RCC 7860 (cell line): ENCODE data around the gene PTPRK.

Experiments used
- DNase-seq: peaks from one replicate; pipeline ENCODE4 v3.0.0-alpha.2; 2015; ENCODE audit warnings: low spot score
- FAIRE-seq: peaks from 2 replicates; lab custom pipeline; 2012; peaks lifted over from hg19 to GRCh38; lab: Jason Lieb, UNC

Gene PTPRK

DNA sequence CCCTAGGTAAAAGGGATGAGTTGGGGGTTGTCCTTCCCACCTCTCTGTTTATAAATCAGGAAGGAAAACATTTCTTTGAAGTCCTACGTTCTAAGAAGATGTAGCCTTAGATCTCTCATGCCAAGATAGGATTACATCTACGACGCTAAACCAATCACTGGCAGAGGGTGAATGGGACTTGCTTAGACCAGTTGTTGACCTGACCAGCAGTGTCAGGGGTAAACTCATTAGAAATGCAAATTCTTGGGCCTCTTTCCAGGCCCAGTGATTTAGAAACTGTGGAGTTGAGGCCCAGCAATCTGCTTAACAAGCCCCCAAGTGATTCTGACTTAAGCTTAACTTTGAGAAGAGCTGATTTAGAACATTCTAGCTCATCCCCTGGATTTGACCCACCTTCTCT is 472.4 kb downstream of the PTPRK start:
- no peak for DNase-seq
- FAIRE-seq, result no peak

GRCh38 chr6:128046033-128046432 is 474.4 kb downstream of the PTPRK start:
- FAIRE-seq (no peak), DNase-seq (no peak)

- DNase-seq (no peak), FAIRE-seq (no peak)
These were observed 480.9 kb downstream of the PTPRK start for GRCh38 chr6:128039543-128039942.

- DNase-seq (no peak), FAIRE-seq (no peak)
These were observed 483.4 kb downstream of the PTPRK start for GRCh38 chr6:128036808-128037570.

DNA sequence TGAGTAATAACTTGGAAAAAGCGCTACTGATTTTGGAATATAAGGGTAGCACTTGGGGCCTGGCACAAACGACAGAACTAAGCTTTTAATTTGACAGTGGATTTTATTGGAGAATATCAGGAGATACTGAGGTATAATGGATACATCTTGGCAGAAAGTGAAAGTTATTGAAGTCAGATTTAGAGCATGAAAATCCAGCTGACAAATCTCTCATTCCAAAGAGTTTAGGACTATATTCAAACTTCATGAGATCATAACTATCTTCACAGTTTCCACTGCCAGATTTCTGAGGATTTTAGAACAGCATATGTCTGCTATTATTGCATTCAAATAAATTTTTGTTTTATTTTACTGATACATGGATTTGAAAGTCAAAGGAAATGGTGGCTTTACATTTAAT is 487.2 kb downstream of the PTPRK start:
- DNase-seq (no peak), FAIRE-seq (no peak)

- no peak for DNase-seq
- no peak for FAIRE-seq
These were observed 488.4 kb downstream of the PTPRK start for GRCh38 chr6:128032042-128032441.

DNA sequence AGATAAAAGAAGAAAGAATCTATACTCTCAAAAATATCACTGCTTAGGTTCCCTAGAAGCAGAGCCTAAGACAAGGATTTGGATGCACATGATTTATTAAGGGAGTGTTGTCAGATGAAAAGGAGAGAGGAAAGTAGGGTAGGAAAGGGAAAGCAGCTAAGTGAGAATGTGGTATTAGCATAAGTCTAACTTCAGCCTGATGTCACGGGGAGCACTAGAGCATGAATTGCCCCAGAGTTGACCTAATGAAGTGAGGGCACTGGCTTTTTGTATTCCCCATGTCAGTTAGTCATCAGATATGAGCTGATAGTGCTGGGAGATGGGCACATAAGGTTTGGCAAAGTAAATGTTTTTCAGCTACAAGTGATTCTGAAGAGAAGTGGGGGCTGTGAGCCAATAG is 490.6 kb downstream of the PTPRK start:
- DNase-seq, result peak; percentile 73
- FAIRE-seq, result peak; percentile 87

DNA sequence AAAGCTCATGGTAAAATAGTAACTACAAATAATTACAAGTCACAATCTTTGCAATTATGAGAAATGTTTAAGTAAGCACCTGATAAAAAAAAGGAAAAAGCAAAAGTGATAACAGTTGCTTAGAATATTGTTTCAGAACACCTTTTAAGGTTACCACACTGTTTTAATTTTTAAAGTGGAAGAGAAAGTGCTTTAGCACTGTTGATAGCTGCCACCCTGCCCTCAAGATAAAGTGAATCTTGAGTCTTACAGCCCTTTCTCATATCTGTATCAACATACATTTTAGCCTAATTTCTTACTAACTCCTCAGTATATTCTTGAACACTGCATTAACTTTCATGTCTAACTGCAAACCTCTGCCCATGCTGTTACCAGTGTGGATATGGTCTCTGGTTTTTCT is 492.2 kb downstream of the PTPRK start:
- no peak for DNase-seq
- FAIRE-seq, result no peak

- no peak for FAIRE-seq
These were observed 494.9 kb downstream of the PTPRK start for GRCh38 chr6:128025478-128025877.

GRCh38 chr6:128024969-128025368 is 495.4 kb downstream of the PTPRK start:
- DNase-seq (no peak), FAIRE-seq (no peak)

More at GRCh38 chr6:128025478-128025877, 494.9 kb downstream of the PTPRK start:
- no peak for DNase-seq

DNA sequence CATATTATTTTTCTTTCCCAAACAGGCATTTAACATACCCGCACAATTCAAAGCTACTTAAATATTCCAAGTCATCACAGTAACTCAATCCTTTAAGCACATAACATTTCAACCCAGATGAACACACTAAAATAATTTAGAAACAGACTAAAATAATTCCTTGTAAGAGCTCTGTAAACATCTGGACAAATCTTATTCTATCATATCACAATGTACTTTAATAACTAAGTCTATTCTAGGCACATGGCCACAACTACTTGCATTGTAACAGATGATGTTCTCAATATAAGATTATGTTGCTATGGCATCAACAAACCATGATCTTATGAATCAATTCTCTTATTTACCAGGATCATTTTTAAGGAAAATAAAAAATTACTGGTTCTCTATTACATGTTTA is 496.4 kb downstream of the PTPRK start:
- DNase-seq (no peak), FAIRE-seq (no peak)

DNA sequence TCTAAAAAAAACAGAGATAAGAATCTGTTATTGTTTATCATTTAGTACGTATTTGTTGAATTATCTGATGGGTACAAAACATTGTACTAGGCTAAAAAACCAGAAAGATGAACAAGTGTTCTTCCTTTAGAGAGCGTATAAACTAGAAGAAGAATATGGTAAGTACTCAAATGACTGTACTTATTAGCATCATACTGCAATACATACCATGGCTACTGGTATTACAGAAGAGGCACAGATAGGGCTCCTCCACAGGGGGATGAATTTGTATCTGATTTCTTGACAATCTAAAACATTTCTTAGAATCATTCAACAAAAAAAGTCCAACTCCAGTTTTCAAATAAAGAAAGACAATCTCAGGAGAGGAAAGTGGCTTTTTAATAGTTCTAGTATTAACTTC is 501.6 kb downstream of the PTPRK start:
- FAIRE-seq (no peak), DNase-seq (no peak)

DNA sequence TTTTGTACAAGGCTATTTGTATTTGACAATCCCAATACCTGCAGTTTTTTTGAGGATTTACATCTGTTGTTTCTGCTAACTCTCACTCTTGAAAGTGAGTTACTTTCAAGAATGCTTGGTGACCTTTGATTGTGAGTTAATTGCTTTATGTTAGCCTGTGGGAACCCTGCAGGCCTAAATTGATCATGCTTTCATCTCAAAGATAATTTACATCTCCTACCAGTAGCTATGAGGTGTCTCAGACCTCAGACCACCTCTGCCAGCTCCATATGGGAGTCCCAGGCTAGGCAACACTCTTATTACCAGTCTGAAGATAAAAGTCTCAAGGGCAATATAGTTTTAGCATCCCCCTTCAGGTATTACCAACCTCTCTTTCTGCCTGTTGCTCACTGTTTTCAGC is 503.1 kb downstream of the PTPRK start:
- DNase-seq (no peak), FAIRE-seq (no peak)

DNA sequence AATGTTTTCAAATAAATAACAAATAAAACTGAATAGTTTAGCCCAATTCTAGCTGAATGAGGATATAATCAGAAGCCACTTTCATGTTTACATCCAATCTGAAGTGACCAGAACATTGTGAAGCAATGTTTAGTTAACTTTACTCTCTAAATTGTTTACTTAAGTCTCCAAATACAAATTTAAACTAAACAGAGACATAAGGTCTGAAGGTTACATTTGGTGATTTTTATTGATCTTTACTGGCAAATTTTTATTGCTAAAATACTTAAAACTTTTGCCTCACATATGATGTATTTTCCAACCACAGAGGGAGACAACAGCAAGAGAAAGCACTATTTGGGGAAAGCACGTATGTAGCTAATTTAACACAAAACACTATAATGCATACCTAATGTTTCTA is 512.7 kb downstream of the PTPRK start:
- no peak for DNase-seq
- no peak for FAIRE-seq

DNA sequence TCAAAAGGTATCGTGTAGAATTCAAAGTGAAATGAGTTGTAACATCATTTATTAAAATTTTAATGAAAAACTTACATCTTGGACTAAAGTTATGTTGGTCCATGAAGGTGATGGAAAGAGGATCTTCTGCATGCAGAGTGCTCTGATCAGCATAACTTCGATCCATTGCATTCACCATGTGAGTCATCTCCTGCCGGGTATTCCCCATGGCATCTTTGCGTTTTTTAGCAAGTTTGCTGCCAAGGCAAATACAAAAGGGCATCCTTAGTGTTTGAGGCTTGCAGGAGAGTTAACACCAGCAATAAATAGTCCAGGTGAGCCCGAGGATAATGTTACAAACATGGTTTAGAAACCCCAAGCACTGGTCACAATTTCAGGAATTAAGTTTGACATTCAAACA is 515.4 kb downstream of the PTPRK start:
- FAIRE-seq, result no peak
- no peak for DNase-seq

GRCh38 chr6:128000363-128000762 is 520.0 kb downstream of the PTPRK start:
- no peak for FAIRE-seq
- DNase-seq, result no peak

- FAIRE-seq, result no peak
- DNase-seq, result no peak
These were observed 521.4 kb downstream of the PTPRK start for GRCh38 chr6:127998985-127999384.

GRCh38 chr6:127997496-127998164 is 522.8 kb downstream of the PTPRK start:
- no peak for DNase-seq

GRCh38 chr6:127996925-127997324 is 523.5 kb downstream of the PTPRK start:
- FAIRE-seq (no peak), DNase-seq (no peak)

More at GRCh38 chr6:127997496-127998164, 522.8 kb downstream of the PTPRK start:
- FAIRE-seq, result no peak

DNA sequence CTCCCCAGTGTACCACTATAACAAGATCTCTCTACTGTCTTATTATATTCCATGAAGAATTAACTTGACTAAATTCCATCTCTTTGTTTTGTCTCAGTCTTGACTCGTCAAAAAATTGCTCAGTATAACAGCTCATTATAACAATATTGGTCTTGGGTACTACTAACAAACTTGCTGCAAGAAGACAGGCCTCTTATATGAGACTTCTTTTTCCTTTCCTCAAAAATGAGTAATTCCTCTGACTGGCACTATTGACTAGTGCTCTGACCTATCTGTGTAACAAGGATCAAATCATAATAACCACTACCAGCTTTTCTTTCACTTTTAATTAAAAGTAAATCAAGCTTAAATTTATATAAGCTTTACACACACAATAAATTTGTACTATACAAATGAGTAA is 528.3 kb downstream of the PTPRK start:
- DNase-seq (no peak), FAIRE-seq (no peak)

- FAIRE-seq (no peak), DNase-seq (no peak)
These were observed 530.3 kb downstream of the PTPRK start for GRCh38 chr6:127990074-127990473.

DNA sequence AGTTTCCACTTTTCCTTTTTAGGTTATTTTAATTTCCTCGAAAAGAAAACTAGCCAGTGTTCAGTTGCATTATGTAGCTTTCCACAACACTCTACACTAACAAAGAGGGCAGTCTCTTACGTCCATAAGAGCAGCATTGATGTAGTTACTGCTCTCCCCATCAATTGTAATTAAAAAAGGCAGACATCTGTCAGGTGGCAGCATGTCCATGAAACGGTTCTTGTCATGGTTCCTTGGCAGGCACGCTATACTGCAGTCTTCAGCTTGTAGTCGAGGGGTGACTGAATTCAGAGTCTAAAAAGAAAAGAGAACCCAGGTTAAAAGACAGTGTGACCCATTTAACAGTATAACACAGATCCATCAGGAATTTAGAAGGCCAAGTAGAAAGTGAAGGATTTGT is 539.4 kb downstream of the PTPRK start:
- FAIRE-seq (no peak), DNase-seq (no peak)
